Tibial artery (tissue), 4 donors: ENCODE measurements around the gene IMMP2L.

ENCODE experiments used
- DNase-seq, 2 donors: peaks; one replicate each; pipeline ENCODE4 v3.0.0-alpha.2; 2019
- H3K27ac ChIP-seq, 2 donors: fragments of 200-600 bp; sonication (generic) in 1 of 2; 1 replicate in 1 of 2; 2 replicates in 1 of 2; pipeline ENCODE4 v1.5.1; 2018 to 2019; ENCODE audit warnings: mild to moderate bottlenecking in 1 of 2
- H3K27me3 ChIP-seq, 2 donors: fragments of 200-600 bp; sonication (generic) in 1 of 2; one replicate each; pipeline versions ENCODE4 v1.5.1 to v1.6.0; 2016 to 2019
- H3K36me3 ChIP-seq, 3 donors: fragments of 200-600 bp; sonication (generic) in 2 of 3; one replicate each; pipeline ENCODE4 v1.5.1; 2016 to 2019; ENCODE audit warnings: mild to moderate bottlenecking in 2 of 3
- H3K4me1 ChIP-seq, 4 donors: fragments of 200-600 bp; sonication (generic) in 2 of 4; 1 replicate in 3 of 4; 2 replicates in 1 of 4; pipeline ENCODE4 v1.5.1; 2016 to 2019
- H3K4me3 ChIP-seq, 2 donors: fragments of 200-600 bp; sonication (generic) in 1 of 2; 1 replicate in 1 of 2; 2 replicates in 1 of 2; pipeline ENCODE4 v1.5.1; 2018 to 2019; ENCODE audit warnings: mild to moderate bottlenecking in 2 of 2
- H3K9me3 ChIP-seq, 3 donors: fragments of 200-600 bp; sonication (generic) in 1 of 3; one replicate each; pipeline ENCODE4 v1.5.1; 2016 to 2019
- CTCF ChIP-seq, 2 experiments: fragments of 200-600 bp in 1 of 2; fragments of 450-650 bp in 1 of 2; IDR thresholded peaks; one replicate each; pipeline ENCODE4 v1.5.1; 2017 to 2019; ENCODE audit warnings: antibody characterized with exemption in 2 of 2, mild to moderate bottlenecking in 1 of 2, moderate library complexity in 1 of 2
- intact Hi-C: fragments of 100-400 bp; cut with DNase I; formaldehyde crosslinking; loops from one replicate; pipeline ENCODE4 v1.15.0; 2023; ENCODE audit warnings: low total_unique reads

IMMP2L gene

DNA sequence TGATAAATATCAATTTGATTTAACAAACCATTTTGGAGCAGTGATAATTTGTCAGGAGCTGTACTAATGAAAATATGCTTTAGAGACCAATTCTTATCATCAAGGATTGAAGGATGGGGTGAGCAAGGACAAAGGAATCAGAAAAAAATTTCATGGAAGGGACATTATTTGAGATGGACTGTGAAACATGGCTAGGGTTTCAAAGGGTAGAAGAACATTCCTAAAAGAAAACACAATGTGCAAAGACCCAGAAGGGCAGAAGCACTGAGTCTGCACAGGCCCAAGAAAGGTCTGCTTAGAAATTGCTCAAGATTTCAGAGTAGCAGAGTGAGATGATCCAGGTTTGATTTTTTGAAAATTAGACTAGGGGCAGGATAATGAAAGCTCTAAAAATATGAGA is 296.9 kb downstream of the IMMP2L start:
- H3K4me3 ChIP-seq = no peak overlapping the region
- H3K27me3 ChIP-seq = no peaks in the 10 kb centered on the region
- H3K36me3 ChIP-seq = no peaks in the 10 kb centered on the region
- TF ChIP-seq CTCF (IDR thresholded peaks at IDR 0.05) = no peak
- no peaks in the 10 kb centered on the region for H3K9me3 ChIP-seq
- peaks cover 0 to 37% (median 5%) of the 10 kb centered on the region in 4 donors for H3K4me1 ChIP-seq
- intact Hi-C loops = no loop called here
- DNase-seq = no peak
- no peak overlapping the region for H3K27ac ChIP-seq

GRCh38 chr7:111264981-111265380 is 297.3 kb downstream of the IMMP2L start:
- H3K27ac ChIP-seq = no peak overlapping the region
- no peaks in the 10 kb centered on the region for H3K36me3 ChIP-seq

DNA sequence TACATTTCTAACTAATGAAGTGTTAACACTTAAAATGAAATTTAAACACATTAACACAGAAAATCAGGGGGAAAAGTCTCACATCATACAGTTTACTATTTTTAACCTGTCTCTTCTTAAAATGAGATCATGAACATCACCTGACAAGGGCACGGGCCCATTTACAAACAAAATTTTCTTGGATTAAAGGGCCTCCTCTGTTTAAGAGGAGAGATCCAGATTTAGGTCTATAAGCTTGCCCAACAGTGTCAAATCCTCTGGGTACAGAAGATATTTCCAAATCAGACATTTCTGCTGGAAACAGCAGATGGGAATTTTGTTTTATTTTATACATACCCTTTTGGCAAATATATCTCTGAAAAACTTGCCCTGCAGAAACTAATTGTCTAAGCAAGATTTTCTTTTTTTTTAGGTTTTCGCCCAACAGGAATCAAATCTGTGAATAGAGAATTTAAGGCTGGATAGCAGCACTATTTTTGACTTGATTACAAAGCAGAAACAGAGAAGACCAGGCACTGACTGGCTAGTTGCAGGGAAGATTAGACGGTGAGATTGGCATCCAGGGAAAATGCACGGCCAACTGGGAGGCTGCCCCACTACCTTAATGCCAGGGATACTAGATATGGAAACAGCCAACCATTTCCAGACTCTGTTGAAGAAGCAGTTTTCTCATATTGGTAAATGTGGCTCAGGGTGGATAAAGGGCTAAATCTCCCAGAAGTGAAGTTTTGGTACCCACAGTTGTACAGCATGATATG is 298.0 kb downstream of the IMMP2L start:
- no peak for DNase-seq
- H3K9me3 ChIP-seq = no peaks in the 10 kb centered on the region
- intact Hi-C loops = no loop called here
- no peak overlapping the region for H3K4me3 ChIP-seq
- H3K4me1 ChIP-seq = peaks cover 0 to 37% (median 5%) of the 10 kb centered on the region in 4 donors
- no peak for TF ChIP-seq CTCF (IDR thresholded peaks at IDR 0.05)
- no peak overlapping the region for H3K27ac ChIP-seq
- no peaks in the 10 kb centered on the region for H3K36me3 ChIP-seq
- H3K27me3 ChIP-seq = no peaks in the 10 kb centered on the region

More at GRCh38 chr7:111264981-111265380, 297.3 kb downstream of the IMMP2L start:
- no peaks in the 10 kb centered on the region for H3K9me3 ChIP-seq
- intact Hi-C loops = no loop called here
- peaks cover 0 to 37% (median 5%) of the 10 kb centered on the region in 4 donors for H3K4me1 ChIP-seq
- no peaks in the 10 kb centered on the region for H3K27me3 ChIP-seq
- TF ChIP-seq CTCF (IDR thresholded peaks at IDR 0.05) = no peak
- no peak overlapping the region for H3K4me3 ChIP-seq
- no peak for DNase-seq

DNA sequence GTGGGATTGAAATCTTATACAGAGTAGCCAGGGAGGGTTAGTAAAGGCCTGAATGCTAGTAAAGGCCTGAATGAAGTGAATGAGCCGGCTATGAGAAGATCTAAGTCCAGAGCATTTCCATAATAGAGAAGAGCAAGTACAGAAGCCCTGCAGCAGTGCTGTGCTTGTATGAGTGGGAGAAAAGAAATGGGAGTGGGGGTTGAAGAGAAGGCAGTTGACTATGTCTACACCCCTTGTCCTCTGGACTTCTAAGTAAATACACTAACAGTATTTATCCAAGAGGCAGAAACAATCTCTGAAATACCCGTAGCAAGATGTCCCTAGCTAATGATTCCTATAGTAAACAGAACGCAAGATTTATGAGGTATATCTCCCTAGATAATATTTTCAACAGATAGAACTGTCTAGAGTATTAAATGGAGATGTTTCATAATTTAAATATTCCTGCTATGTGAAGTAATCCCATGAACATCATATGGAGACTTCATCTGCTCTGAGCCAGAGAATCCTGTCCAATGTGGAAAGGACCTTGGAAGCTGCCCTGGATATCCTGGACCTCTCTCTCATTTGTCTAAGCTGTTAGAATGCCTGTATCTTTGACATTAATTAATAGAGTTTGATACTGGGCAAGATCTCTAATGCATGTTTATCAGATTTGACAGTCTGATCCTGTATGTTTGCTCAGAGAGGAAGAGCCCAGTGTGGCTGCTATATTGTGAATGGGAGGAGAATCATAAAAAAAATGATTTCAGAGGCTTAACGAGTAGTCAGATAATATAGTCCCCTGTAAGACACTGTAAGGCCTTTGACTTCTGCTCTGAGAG is 299.8 kb downstream of the IMMP2L start:
- no peaks in the 10 kb centered on the region for H3K27me3 ChIP-seq
- no peaks in the 10 kb centered on the region for H3K36me3 ChIP-seq
- intact Hi-C loops = no loop called here
- TF ChIP-seq CTCF (IDR thresholded peaks at IDR 0.05) = no peak
- H3K4me1 ChIP-seq = peaks cover 0 to 37% (median 5%) of the 10 kb centered on the region in 4 donors
- no peak for DNase-seq
- no peaks in the 10 kb centered on the region for H3K9me3 ChIP-seq
- H3K27ac ChIP-seq = no peak overlapping the region
- H3K4me3 ChIP-seq = no peak overlapping the region

DNA sequence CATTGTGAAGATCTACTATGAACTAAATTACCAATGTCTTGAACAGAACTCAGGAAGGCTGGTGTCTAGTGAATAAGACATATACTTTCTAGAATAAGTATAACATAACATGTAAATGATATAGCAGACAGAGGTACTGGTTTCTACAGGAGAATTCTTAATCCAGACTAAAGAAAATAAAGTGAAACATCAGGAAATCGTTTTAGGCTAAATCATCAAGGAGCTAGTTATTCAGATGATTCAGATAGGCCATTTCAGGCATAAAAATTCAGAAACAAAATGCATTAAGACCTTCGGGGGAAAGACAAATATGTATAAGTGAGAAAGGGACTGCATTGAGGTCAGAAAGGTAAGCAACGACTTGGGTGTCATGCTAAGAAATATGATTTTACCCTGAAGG is 300.8 kb downstream of the IMMP2L start:
- peaks cover 0 to 33% (median 5%) of the 10 kb centered on the region in 4 donors for H3K4me1 ChIP-seq
- H3K9me3 ChIP-seq = no peaks in the 10 kb centered on the region
- no peak for TF ChIP-seq CTCF (IDR thresholded peaks at IDR 0.05)
- DNase-seq = no peak
- intact Hi-C loops = no loop called here
- H3K27me3 ChIP-seq = no peaks in the 10 kb centered on the region
- H3K36me3 ChIP-seq = no peaks in the 10 kb centered on the region
- no peak overlapping the region for H3K27ac ChIP-seq
- no peak overlapping the region for H3K4me3 ChIP-seq
